ENCODE data around the gene RUSF1. TPM values are rescaled to one million over a fixed set of nuclear protein-coding genes. Genes with fewer than 3 reads are reported as not detected.
A peak's percentile ranks its signal among the peaks of the same experiment; 100 is the strongest.

RUSF1 gene
- total RNA-seq, 1 donor: 48.5 TPM

DNA sequence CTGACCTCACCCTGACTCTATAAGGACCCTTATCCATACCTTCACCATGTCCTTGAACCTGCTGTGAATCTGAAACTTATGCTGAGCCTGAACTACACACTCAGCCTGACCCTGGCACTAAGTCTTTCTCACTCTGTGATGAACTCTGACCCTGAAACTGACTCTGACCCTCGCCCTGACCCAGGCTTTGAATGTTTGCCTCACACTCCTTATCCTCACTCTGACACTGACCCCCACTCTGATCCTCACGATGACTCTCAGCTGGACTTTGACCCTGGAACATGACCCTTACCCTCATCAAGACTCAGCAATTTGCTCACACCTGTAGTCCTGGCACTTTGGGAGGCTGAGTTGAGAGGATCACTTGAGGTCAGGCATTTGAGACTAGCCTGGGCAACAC is 23.9 kb upstream of the RUSF1 start:
- H3K27me3 ChIP-seq (ENCODE audit: insufficient read depth, low read length): peaks cover 30% of the 10 kb centered on the region
- no peaks in the 10 kb centered on the region for H3K9me3 ChIP-seq (ENCODE audit: low read depth, low read length)
- no peaks in the 10 kb centered on the region for H4K20me1 ChIP-seq (ENCODE audit: insufficient read depth, low read length)
- DNase-seq (ENCODE audit: insufficient read length, low spot score, missing footprints): no peak
- H2AFZ ChIP-seq (ENCODE audit: low read length): no peak overlapping the region
- H3K4me2 ChIP-seq (ENCODE audit: insufficient read depth, low read length): no peak overlapping the region
- H3K79me2 ChIP-seq (ENCODE audit: insufficient read depth, low read length): no peaks in the 10 kb centered on the region
- TF ChIP-seq, protein P1, sequence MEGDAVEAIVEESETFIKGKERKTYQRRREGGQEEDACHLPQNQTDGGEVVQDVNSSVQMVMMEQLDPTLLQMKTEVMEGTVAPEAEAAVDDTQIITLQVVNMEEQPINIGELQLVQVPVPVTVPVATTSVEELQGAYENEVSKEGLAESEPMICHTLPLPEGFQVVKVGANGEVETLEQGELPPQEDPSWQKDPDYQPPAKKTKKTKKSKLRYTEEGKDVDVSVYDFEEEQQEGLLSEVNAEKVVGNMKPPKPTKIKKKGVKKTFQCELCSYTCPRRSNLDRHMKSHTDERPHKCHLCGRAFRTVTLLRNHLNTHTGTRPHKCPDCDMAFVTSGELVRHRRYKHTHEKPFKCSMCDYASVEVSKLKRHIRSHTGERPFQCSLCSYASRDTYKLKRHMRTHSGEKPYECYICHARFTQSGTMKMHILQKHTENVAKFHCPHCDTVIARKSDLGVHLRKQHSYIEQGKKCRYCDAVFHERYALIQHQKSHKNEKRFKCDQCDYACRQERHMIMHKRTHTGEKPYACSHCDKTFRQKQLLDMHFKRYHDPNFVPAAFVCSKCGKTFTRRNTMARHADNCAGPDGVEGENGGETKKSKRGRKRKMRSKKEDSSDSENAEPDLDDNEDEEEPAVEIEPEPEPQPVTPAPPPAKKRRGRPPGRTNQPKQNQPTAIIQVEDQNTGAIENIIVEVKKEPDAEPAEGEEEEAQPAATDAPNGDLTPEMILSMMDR (IDR thresholded peaks at IDR 0.05; ENCODE audit: extremely low read depth, low read depth, low read length): no peak
- H3K27ac ChIP-seq (ENCODE audit: low read depth, low read length): no peak overlapping the region
- H3K36me3 ChIP-seq (ENCODE audit: insufficient read depth, low read length): no peaks in the 10 kb centered on the region
- H3K4me1 ChIP-seq (ENCODE audit: insufficient read depth, low read length): no peaks in the 10 kb centered on the region
- no peak overlapping the region for H3K4me3 ChIP-seq (ENCODE audit: insufficient read depth, low read length)

DNA sequence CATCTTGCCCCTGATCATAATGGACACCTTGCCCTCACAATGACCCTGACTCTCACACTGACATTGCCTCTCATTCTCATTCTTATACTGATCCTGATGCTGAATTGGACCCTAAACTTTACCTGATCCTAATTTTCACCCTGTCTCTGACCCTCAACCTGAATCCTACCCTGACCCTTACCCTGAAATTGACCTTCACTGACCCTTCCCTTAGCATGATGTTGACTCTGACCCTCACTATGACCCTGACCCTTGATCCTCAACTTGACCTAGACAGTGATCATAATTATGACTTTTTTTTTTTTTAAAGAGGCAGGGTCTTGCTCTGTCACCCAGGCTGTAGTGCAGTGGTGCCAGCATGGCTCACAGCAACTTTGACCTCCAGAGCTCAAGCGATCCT is 22.9 kb upstream of the RUSF1 start:
- TF ChIP-seq, protein P1 (IDR thresholded peaks at IDR 0.05; ENCODE audit: extremely low read depth, low read depth, low read length): no peak
- no peaks in the 10 kb centered on the region for H3K9me3 ChIP-seq (ENCODE audit: low read depth, low read length)

DNA sequence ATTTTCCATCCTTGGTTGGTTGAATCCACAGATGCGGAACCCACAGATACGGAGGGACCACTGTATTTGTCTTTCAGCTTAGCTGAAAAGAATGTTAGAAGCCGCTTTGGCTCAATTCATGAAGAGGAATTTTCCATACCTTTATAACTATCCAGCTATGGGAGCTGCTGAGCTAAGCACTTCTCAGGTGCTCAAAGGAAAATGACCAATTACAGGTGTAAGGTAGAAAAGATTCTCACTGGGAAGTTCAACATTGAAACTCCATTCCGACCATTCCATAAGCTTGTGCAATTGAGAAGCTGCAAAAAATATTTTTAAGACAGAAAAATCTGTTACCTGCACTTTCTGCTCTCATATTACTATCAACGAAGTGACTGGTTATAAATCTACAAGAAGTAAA is 22.2 kb upstream of the RUSF1 start:
- no peak for DNase-seq (ENCODE audit: insufficient read length, low spot score, missing footprints)
- Histone ChIP-seq H3K79me2 (ENCODE audit: insufficient read depth, low read length) (no peaks in the 10 kb centered on the region), H3K36me3 (ENCODE audit: insufficient read depth, low read length) (no peaks in the 10 kb centered on the region), H3K4me2 (ENCODE audit: insufficient read depth, low read length) (no peak overlapping the region), H3K4me1 (ENCODE audit: insufficient read depth, low read length) (no peaks in the 10 kb centered on the region), H3K4me3 (ENCODE audit: insufficient read depth, low read length) (no peak overlapping the region), H3K27ac (ENCODE audit: low read depth, low read length) (no peak overlapping the region), H4K20me1 (ENCODE audit: insufficient read depth, low read length) (no peaks in the 10 kb centered on the region), H3K9me3 (ENCODE audit: low read depth, low read length) (no peaks in the 10 kb centered on the region), H2AFZ (ENCODE audit: low read length) (no peak overlapping the region), H3K27me3 (ENCODE audit: insufficient read depth, low read length) (peaks cover 30% of the 10 kb centered on the region)
- TF ChIP-seq, protein P1 (IDR thresholded peaks at IDR 0.05; ENCODE audit: extremely low read depth, low read depth, low read length): no peak

More for the DNA sequence above, 22.9 kb upstream of the RUSF1 start:
- no peaks in the 10 kb centered on the region for H3K4me1 ChIP-seq (ENCODE audit: insufficient read depth, low read length)
- peaks cover 30% of the 10 kb centered on the region for H3K27me3 ChIP-seq (ENCODE audit: insufficient read depth, low read length)
- H3K79me2 ChIP-seq (ENCODE audit: insufficient read depth, low read length): no peaks in the 10 kb centered on the region
- H3K4me3 ChIP-seq (ENCODE audit: insufficient read depth, low read length): no peak overlapping the region
- no peak overlapping the region for H2AFZ ChIP-seq (ENCODE audit: low read length)
- DNase-seq (ENCODE audit: insufficient read length, low spot score, missing footprints): no peak
- H3K36me3 ChIP-seq (ENCODE audit: insufficient read depth, low read length): no peaks in the 10 kb centered on the region
- no peak overlapping the region for H3K4me2 ChIP-seq (ENCODE audit: insufficient read depth, low read length)
- no peaks in the 10 kb centered on the region for H4K20me1 ChIP-seq (ENCODE audit: insufficient read depth, low read length)
- H3K27ac ChIP-seq (ENCODE audit: low read depth, low read length): no peak overlapping the region

DNA sequence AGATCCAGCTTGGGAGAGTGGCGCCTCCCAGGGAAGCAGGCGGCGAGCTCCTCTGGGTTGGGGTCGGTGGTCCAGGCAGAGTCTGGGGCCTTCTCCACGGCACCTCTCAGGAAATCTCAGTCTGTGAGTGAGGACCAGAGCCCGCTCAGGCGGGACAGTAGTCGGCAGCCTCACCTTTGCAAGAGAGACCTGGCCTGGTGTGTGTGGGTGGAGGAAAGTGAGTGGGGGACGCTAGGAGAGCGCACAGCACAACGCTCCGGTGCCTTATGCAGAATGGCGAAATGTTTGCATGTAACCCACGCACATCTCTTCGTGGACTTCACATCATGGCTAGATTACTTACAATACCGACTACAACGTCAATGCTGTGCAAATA is 21.7 kb upstream of the RUSF1 start:
- Histone ChIP-seq H2AFZ (ENCODE audit: low read length) (no peak overlapping the region), H3K4me1 (ENCODE audit: insufficient read depth, low read length) (no peaks in the 10 kb centered on the region), H3K27ac (ENCODE audit: low read depth, low read length) (no peak overlapping the region), H3K79me2 (ENCODE audit: insufficient read depth, low read length) (no peaks in the 10 kb centered on the region), H3K4me3 (ENCODE audit: insufficient read depth, low read length) (no peak overlapping the region), H3K27me3 (ENCODE audit: insufficient read depth, low read length) (peaks cover 33% of the 10 kb centered on the region), H3K9me3 (ENCODE audit: low read depth, low read length) (no peaks in the 10 kb centered on the region), H3K36me3 (ENCODE audit: insufficient read depth, low read length) (no peaks in the 10 kb centered on the region), H3K4me2 (ENCODE audit: insufficient read depth, low read length) (no peak overlapping the region), H4K20me1 (ENCODE audit: insufficient read depth, low read length) (no peaks in the 10 kb centered on the region)
- TF ChIP-seq, protein P1 (IDR thresholded peaks at IDR 0.05; ENCODE audit: extremely low read depth, low read depth, low read length): no peak
- peak; percentile 73 for DNase-seq (ENCODE audit: insufficient read length, low spot score, missing footprints)
